HEK293T (cell line): Measurements from ENCODE around the gene CCDC127.
"Not testable (repeated sequence)": the region's sequence is repeated elsewhere in the genome, so short reads cannot be mapped to it uniquely, and the experiment has no call there.

Experiments used
- CTCF ChIA-PET: fragments of 350-600 bp; formaldehyde crosslinking; extraction: SDS; loops from one replicate; lab custom pipeline; 2021; ENCODE audit warnings: antibody characterized with exemption, inconsistent platforms; lab: Yijun Ruan, JAX
- POLR2A ChIA-PET: fragments of 350-600 bp; formaldehyde crosslinking; extraction: SDS; loops from one replicate; lab custom pipeline; 2020; ENCODE audit warnings: antibody characterized with exemption, inconsistent platforms; lab: Yijun Ruan, JAX
- DNase-seq: peaks from one replicate; pipeline ENCODE4 v3.0.0; 2012; ENCODE audit warnings: mixed read lengths; ENCODE audit errors: extremely low spot score
- ARNT ChIP-seq: fragments of 450-650 bp; IDR thresholded peaks from 2 replicates; pipeline ENCODE4 v1.6.1; 2017; ENCODE audit warnings: mild to moderate bottlenecking
- BHLHE40 ChIP-seq: fragments of 450-650 bp; IDR thresholded peaks from 2 replicates; pipeline ENCODE4 v1.6.1; 2016; ENCODE audit warnings: mild to moderate bottlenecking, moderate library complexity, borderline replicate concordance
- CTBP1 ChIP-seq: fragments of 450-650 bp; IDR thresholded peaks from 2 replicates; pipeline ENCODE4 v1.6.1; 2016; ENCODE audit warnings: borderline replicate concordance
- ELF4 ChIP-seq: fragments of 450-650 bp; IDR thresholded peaks from 2 replicates; pipeline ENCODE4 v1.6.1; 2017; ENCODE audit warnings: antibody characterized with exemption
- FOXA1 ChIP-seq: fragments of 450-650 bp; IDR thresholded peaks from 2 replicates; pipeline ENCODE4 v1.6.1; 2016; ENCODE audit warnings: mild to moderate bottlenecking
- FOXK2 ChIP-seq: fragments of 450-650 bp; IDR thresholded peaks from 2 replicates; pipeline ENCODE4 v1.6.1; 2016; ENCODE audit warnings: mild to moderate bottlenecking
- FOXM1 ChIP-seq: fragments of 450-650 bp; IDR thresholded peaks from 2 replicates; pipeline ENCODE4 v1.6.1; 2017; ENCODE audit warnings: mild to moderate bottlenecking, borderline replicate concordance
- HDGF ChIP-seq: fragments of 450-650 bp; IDR thresholded peaks from 2 replicates; pipeline ENCODE4 v1.6.1; 2017; ENCODE audit warnings: antibody characterized with exemption, borderline replicate concordance
- L3MBTL2 ChIP-seq: fragments of 450-650 bp; conservative IDR thresholded peaks from 2 replicates; pipeline ENCODE4 v1.6.1; 2016; ENCODE audit warnings: mild to moderate bottlenecking
- LEF1 ChIP-seq: fragments of 450-650 bp; IDR thresholded peaks from 2 replicates; pipeline ENCODE4 v1.6.1; 2017; ENCODE audit warnings: mild to moderate bottlenecking, borderline replicate concordance
- NFRKB ChIP-seq: fragments of 450-650 bp; IDR thresholded peaks from 2 replicates; pipeline ENCODE4 v1.6.1; 2016; ENCODE audit warnings: mild to moderate bottlenecking, moderate library complexity
- SP1 ChIP-seq: fragments of 450-650 bp; IDR thresholded peaks from 2 replicates; pipeline ENCODE4 v1.6.1; 2017
- SUZ12 ChIP-seq: fragments of 450-650 bp; IDR thresholded peaks from 2 replicates; pipeline ENCODE4 v1.6.1; 2016; ENCODE audit warnings: mild to moderate bottlenecking
- TARDBP ChIP-seq: fragments of 450-650 bp; IDR thresholded peaks from 2 replicates; pipeline ENCODE4 v1.6.1; 2016
- ZNF384 ChIP-seq: fragments of 450-650 bp; IDR thresholded peaks from 2 replicates; pipeline ENCODE4 v1.6.1; 2016
- TF ChIP-seq, protein P1 (sequence below): fragments of 450-650 bp; IDR thresholded peaks from 2 replicates; pipeline ENCODE4 v1.6.1; 2016

CCDC127 gene

DNA sequence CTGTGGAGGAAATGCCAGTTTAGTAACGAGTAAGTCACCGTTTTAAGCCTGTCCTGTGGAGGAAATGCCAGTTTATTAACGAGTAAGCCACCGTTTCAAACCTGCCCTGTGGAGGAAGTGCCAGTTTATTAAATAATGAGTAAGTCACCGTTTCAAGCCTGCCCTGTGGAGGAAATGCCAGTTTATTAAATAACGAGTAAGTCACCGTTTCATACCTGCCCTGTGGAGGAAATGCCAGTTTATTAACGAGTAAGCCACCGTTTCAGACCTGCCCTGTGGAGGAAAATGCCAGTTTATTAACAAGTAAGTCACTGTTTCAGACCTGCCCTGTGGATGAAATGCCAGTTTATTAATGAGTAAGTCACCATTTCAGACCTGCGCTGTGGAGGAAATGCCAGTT, 34.6 kb upstream of the CCDC127 start:
- ChIA-PET CTCF (no interaction called here), POLR2A (no interaction called here)
- no peak for DNase-seq
- TF ChIP-seq FOXM1: no peak
- no peak for TF ChIP-seq SUZ12
- TF ChIP-seq FOXK2: no peak

DNA sequence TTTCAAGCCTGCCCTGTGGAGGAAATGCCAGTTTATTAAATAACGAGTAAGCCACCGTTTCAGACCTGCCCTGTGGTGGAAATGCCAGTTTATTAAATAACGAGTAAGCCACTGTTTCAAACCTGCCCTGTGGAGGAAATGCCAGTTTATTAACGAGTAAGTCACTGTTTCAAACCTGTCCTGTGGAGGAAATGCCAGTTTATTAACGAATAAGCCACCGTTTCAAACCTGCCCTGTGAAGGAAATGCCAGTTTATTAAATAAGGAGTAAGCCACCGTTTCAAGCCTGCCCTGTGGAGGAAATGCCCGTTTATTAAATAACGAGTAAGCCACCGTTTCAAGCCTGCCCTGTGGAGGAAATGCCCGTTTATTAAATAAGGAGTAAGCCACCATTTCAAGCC, 34.0 kb upstream of the CCDC127 start:
- CTCF ChIA-PET, POLR2A ChIA-PET, DNase-seq: not testable (repeated sequence)

DNA sequence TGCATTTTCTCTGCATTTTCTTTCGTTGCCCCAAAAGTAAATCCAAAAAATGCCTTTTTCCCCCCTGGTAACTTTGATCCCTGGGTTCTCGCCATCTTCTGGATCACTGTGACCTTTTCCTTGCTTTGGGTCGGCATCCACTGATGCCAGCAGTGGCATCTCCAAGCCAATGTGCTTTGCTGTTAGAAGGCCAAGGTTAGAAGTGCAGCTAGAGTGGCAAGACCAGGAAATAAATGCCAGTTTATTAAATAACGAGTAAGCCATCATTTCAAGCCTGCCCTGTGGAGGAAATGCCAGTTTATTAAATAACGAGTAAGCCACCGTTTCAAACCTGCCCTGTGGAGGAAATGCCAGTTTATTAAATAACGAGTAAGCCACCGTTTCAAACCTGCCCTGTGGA, 33.6 kb upstream of the CCDC127 start:
- POLR2A ChIA-PET, DNase-seq, CTCF ChIA-PET: not testable (repeated sequence)

DNA sequence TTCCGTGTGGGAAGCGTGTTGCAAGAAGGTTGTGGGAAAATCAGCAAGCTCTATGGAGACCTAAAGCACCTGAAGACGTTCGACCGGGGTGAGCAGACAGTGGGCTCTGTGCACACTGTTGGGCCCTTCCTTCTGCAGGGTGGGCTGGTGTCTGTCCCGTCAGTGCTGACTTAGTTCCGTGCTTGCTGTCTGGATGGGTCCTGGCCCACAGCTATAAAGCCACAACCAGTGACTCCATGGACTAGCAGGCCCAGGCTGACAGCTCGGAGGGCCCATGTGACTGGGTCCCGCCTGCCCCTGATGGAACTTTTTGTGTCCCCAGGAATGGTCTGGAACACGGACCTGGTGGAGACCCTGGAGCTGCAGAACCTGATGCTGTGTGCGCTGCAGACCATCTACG, 33.1 kb upstream of the CCDC127 start:
- CTCF ChIA-PET, POLR2A ChIA-PET: not testable (repeated sequence)

DNA sequence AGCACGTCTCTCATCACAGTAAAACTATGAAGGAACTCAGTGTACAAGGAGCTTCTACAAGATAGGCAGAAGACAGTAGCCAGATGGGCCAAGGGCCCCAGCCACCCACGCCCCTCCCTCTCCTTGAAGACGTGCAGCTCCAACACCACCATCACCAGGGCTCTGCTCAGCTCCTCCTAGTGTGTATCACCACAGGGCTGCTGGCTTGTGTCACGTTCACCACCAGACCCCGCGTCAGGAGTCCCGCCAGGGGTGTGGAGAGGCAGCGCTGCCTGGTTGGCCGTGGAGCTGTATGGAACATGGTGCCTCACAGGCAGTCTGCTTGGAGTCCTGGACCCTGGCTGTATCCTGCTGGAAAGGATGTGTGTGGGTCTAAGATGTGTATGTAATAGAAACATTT, 32.4 kb upstream of the CCDC127 start:
- CTCF ChIA-PET, POLR2A ChIA-PET, DNase-seq: not testable (repeated sequence)

More for the DNA sequence above, 33.1 kb upstream of the CCDC127 start:
- DNase-seq: not testable (repeated sequence)

DNA sequence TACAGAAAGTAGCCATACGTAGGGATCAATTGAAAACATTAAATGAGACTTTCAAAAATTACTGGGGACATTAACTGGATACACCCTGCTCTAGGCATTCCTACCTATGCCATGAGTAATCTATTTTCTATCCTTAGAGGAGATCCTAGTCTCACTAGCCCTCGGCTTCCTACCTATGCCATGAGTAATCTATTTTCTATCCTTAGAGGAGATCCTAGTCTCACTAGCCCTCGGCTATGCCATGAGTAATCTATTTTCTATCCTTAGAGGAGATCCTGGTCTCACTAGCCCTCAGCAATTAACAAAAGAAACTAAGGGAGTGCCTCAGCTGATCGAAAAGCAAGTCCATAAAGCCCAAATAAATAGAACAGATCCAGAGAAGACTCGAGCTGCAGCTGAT, 27.8 kb upstream of the CCDC127 start:
- DNase-seq, POLR2A ChIA-PET, CTCF ChIA-PET: not testable (repeated sequence)

DNA sequence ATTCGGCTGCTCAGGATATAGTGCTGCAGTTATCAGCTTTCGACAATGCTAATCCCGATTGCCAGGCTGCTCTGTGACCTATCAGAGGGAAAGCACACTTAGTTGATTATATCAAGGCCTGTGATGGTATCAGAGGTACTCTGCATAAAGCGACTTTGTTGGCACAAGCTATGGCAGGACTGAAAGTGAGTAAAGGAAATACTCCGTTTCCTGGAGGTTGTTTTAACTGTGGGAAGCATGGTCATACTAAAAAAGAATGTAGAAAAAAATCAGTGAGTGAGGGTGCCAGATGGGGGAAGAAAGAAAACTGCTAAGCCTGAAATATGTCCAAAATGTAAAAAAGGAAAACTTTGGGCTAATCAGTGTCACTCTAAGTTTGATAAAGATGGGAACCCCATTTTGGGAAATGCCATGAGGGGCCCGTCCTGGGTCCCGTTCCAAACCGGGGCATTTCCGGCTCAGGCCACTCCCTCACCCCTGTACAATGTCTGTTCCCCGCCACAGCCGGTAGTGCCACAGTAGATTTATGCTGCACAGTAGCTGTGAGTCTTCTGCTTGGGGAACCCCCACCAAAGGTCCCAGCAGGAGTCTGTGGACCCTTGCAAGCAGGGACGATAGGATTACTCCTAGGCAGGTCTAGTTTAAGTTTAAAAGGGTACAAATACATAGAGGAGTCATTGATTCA, 25.9 kb upstream of the CCDC127 start:
- POLR2A ChIA-PET, DNase-seq, CTCF ChIA-PET: not testable (repeated sequence)

DNA sequence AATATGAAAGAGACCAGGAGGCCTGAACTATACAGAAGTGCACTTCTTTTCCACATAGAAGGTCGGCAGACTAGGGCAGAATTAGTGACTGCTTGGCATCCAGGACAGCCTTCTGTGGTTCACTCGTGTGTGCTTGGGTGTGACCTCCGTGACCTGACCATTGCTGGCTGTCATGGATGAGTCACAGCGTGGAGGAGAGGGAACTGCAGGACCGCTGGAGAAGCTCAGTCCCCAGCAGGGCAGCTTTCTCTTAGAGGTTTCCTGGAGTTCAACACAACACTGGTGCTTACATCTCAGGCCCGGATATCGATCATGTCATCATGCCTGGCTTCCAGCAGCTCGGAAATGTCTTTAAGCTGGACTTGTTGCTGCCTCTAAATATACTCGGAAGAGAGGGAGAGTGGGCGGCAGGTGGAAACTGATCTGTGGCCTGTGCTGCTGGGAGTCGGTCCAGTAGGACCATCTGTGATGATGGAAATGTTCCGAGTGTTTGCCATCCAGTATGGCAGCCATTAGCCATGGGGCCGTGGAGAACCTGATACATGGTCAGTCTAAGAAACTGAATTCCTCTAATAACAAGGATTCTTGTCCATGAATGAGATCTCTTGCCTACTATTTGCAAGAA, 23.2 kb upstream of the CCDC127 start:
- CTCF ChIA-PET, DNase-seq, POLR2A ChIA-PET: not testable (repeated sequence)

DNA sequence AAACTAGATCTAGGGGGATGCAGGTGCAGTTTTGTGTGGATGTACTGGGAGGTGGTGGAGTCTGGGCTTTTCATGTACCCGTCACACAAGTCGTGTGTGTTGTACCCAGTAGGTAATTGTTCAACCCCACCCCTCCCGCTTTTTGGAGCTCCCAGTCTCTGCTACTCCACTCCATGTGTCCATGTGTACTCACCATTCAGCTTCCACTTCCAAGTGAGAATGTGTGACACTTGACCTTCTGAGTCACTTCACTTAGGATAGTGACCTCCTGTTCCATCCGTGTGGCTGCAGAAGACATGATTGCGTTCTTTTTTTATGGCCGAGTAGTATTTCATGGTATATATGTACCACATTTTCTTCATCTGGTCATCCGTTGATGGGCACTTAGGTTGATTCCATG, 22.6 kb upstream of the CCDC127 start:
- CTCF ChIA-PET, POLR2A ChIA-PET, DNase-seq: not testable (repeated sequence)

DNA sequence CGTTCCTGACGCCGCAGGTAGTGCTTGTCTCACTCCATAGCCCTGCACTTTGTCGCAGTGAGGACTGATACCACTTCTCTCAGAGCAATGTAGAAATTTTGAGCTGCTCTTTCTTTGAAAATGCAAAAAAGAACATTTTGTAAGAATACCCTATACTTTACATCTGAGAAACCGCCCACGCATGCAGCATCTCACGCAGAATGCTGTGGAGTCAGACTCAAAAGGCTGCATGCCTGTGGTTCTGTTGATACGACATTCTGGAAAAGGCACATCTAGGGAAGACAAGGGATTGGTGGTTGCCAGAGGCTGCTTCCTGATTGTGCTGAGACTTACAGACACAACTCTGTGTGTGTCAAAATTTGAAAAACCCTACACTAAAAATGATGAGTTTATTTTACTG, 20.0 kb upstream of the CCDC127 start:
- DNase-seq, POLR2A ChIA-PET: not testable (repeated sequence)

DNA sequence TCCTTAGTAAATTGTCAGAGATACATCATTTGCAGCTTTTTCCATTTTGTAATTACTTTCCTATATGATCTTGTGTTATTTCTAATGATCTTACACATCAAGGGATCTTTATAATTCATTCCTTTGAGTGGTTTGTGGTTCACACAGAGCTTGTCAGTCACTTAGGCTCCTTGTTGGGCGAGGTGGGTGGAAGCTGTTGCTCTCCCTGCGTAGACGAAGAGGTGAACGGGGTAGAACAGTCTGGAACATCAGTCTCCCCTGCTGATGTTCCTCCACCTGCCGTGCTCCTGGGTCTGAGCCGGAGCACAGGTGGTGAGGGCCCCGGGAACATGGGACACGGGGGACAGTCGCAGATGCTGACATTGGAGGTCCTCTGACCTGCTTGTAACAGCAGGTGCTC, 17.6 kb upstream of the CCDC127 start:
- POLR2A ChIA-PET, CTCF ChIA-PET, DNase-seq: not testable (repeated sequence)

More for the DNA sequence above, 20.0 kb upstream of the CCDC127 start:
- CTCF ChIA-PET: not testable (repeated sequence)

DNA sequence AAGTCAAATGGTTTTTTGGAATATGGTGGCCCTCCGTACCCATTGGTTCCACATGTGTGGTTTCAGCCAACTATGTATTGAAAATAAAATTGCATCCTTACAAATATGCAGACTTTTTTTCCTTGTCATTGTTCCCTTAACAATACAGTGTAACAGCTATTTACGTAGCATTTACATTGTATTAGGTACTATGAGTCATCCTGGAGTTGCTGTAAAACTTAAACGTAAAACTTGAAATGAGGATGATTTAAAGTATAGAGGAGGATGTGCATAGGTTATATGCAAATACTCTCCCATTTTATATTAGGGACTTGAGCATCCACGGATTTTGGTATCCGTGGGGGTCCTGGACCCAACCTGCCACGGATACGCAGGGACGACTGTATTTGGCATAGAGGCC, 16.5 kb upstream of the CCDC127 start:
- TF ChIP-seq LEF1: no peak
- no peak for TF ChIP-seq TARDBP
- TF ChIP-seq FOXM1: no peak
- no peak for TF ChIP-seq BHLHE40
- TF ChIP-seq ARNT: no peak
- TF ChIP-seq L3MBTL2: no peak
- TF ChIP-seq HDGF: no peak
- TF ChIP-seq NFRKB: no peak
- TF ChIP-seq SUZ12: no peak
- no peak for TF ChIP-seq ZNF384
- TF ChIP-seq SP1: no peak
- TF ChIP-seq, protein P1, sequence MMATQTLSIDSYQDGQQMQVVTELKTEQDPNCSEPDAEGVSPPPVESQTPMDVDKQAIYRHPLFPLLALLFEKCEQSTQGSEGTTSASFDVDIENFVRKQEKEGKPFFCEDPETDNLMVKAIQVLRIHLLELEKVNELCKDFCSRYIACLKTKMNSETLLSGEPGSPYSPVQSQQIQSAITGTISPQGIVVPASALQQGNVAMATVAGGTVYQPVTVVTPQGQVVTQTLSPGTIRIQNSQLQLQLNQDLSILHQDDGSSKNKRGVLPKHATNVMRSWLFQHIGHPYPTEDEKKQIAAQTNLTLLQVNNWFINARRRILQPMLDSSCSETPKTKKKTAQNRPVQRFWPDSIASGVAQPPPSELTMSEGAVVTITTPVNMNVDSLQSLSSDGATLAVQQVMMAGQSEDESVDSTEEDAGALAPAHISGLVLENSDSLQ: no peak
- TF ChIP-seq FOXA1: no peak
- TF ChIP-seq ELF4: no peak
- TF ChIP-seq FOXK2: no peak
- no peak for TF ChIP-seq CTBP1
- POLR2A ChIA-PET: no interaction called here
- CTCF ChIA-PET: no interaction called here
- DNase-seq: no peak

DNA sequence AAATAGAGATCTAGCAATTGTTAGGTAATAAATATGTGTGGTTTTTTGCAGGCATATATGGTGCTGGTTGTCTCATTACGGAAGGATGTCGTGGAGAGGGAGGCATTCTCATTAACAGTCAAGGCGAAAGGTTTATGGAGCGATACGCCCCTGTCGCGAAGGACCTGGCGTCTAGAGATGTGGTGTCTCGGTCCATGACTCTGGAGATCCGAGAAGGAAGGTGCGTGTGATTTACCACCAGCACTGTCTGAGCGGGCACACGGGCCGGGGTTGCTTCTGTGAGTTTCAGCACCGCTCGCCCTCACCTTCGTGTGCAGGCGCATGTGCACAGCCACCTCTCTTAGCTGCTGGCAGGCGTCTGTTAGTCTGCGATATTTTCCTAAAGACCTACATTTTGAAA, 15.5 kb upstream of the CCDC127 start:
- CTCF ChIA-PET, DNase-seq, POLR2A ChIA-PET: not testable (repeated sequence)
